GM19193 (cell line): ENCODE measurements around the gene COL6A2.

ENCODE experiments used
- POLR2A ChIP-seq: IDR thresholded peaks from 4 replicates; pipeline ENCODE4 v1.6.1; 2011; ENCODE audit not compliant: insufficient read depth, insufficient read length; ENCODE audit errors: extremely low read depth

COL6A2 gene

GRCh38 chr21:46119144-46119636 is 21.3 kb downstream of the COL6A2 start:
- no peak for TF ChIP-seq POLR2A

- TF ChIP-seq POLR2A = no peak
Observed at GRCh38 chr21:46119637-46120271, 21.8 kb downstream of the COL6A2 start.

DNA sequence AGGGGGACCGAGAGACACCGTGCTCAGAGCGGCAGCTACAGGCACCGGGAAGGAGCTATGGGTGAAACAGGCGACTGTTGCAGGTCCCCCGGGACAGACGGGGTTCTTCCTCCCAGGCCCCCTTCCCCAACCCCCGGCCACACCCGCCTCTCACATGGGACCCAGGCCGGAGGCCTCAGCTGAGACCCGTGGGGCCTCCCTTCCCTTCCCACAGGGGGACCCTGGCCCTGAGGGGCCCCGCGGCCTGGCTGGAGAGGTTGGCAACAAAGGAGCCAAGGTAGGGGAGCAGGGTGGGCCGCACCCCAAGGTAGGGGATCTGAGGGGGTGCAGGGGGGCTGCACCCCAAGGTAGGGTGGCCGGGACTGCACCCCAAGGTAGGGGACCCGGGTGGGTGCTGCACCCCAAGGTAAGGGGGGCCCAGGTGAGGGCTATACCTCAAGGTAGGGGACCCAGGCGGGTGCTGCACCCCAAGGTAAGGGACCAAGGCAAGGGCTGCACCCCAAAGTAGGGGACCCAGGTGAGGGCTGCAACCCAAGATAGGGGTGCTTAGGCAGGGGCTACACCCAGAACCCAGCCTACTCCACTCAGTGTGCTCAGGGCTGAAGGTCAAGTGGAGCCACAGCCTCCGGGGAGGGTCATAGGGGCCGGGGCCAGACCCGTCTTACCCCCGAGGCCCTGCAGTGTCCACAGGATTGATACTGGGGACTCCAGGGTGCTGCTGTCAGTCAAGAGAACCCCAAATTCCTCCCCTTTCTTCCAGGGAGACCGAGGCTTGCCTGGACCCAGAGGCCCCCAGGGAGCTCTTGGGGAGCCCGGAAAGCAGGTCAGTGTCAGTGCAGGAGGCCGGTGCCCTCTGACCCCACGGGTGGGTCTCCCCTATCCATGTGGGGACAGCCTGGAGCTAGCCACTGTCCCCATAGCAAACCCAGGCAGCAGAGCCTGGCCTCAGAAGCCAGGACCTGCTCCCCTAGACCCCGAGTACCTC is 22.7 kb downstream of the COL6A2 start:
- TF ChIP-seq POLR2A = no peak

- no peak for TF ChIP-seq POLR2A
Observed at GRCh38 chr21:46121286-46122221, 23.6 kb downstream of the COL6A2 start.

- TF ChIP-seq POLR2A = no peak
Observed at GRCh38 chr21:46122237-46122671, 24.3 kb downstream of the COL6A2 start.

DNA sequence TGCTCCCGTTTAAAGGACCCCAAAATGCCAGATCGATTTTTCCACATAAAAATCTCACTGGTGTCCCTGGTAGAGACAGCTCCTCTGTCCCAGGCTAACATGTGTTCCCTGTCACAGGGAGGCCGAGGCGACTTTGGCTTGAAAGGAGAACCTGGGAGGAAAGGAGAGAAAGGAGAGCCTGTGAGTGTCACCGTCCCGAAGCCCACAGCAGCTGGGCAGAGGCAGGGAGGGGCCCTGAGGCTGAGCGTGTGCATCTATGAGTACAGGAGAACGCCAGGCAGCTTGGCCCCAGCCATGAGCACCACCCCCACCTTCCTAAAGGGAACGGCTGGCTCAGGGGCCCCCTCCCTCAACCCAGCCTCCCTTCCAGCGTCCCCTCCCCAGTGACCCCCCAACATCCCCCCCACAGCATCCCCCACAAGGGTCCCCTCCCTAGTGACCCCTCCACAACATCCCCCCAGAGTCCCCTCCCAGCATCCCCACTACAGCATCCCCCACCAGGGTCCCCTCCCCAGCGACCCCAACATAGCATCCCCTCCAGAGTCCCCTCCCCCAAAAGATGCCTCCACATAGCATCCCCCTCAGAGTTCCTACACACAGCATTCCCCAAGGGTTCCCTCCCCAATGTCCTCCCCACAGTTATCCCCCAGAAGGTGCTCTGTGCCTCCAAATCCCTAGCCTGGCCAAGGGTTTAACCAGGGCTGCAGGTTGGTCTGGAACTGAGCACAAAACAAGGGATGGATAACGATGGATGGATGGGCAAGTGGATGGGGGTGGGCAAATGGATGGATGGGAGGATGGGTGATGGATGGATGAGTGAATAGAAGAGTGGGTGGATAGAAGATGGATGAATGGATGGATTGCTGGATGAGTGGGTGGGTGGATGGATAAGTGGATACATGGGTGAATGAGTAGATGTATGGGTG is 25.1 kb downstream of the COL6A2 start:
- TF ChIP-seq POLR2A = no peak

- no peak for TF ChIP-seq POLR2A
Observed at GRCh38 chr21:46124083-46124925, 26.4 kb downstream of the COL6A2 start.

DNA sequence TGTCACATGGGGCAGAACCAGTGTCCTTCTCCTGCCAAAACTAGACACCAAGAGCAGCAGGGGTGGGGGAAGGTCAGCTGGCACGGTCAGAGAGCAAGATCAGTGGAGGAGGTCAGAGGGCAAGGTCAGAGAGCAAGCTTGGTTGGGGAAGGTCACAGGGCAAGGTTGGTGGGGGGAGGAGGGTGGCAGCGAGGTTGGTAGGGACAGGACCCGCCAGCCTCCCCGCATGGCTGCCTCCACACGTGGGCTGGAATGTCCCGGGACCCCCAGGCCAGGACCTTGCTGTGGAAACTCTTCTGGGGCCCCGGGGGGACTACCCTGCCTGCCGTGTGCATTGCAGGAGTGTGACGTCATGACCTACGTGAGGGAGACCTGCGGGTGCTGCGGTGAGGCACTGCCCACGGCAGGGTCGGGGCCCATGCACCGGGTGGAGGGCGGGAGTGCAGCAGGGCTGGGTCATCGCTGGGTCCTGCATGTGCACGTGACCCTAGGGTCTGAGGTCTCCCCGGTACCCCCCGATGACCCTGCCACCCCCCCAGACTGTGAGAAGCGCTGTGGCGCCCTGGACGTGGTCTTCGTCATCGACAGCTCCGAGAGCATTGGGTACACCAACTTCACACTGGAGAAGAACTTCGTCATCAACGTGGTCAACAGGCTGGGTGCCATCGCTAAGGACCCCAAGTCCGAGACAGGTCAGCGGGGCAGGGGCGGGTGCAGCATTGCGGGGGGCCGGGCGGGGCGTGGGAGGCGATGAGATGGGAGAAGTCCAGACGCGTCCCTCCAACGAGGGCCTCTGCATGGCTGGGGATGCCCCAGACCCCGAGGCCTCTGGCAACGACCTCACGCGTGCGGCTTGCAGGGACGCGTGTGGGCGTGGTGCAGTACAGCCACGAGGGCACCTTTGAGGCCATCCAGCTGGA is 27.3 kb downstream of the COL6A2 start:
- no peak for TF ChIP-seq POLR2A

DNA sequence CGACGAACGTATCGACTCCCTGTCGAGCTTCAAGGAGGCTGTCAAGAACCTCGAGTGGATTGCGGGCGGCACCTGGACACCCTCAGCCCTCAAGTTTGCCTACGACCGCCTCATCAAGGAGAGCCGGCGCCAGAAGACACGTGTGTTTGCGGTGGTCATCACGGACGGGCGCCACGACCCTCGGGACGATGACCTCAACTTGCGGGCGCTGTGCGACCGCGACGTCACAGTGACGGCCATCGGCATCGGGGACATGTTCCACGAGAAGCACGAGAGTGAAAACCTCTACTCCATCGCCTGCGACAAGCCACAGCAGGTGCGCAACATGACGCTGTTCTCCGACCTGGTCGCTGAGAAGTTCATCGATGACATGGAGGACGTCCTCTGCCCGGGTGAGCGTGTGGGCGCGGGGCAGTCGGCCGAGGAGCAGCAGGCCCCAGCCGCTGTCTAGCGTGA is 28.0 kb downstream of the COL6A2 start:
- TF ChIP-seq POLR2A = no peak

- TF ChIP-seq POLR2A = no peak
Observed at GRCh38 chr21:46126309-46127238, 28.7 kb downstream of the COL6A2 start.
